ENCODE measurements around the gene FAM78A. TPM values are rescaled to one million over a fixed set of nuclear protein-coding genes. Genes with fewer than 3 reads are reported as not detected.
A peak's percentile ranks its signal among the peaks of the same experiment; 100 is the strongest.

FAM78A gene
- total and polyA plus RNA-seq, 2 of the 8 experiments (the other 6 are each of a cell fraction or from before 2014, with no cell fraction given) = 3.1 TPM

- 73% methylated on average over 5 of the region's 5 CpGs; no CpG with 5 or more reads in 1 of the 2 experiments for WGBS, 2 experiments (ENCODE audit: extremely low coverage in 1 of 2, insufficient coverage in 1 of 2, insufficient read length in 1 of 2, insufficient replicate concordance in 2 of 2, low coverage in 1 of 2, low lambda C conversion rate in 2 of 2, missing lambda C conversion rate in 1 of 2)
- no peak for FAIRE-seq
- ChIA-PET POLR2A (ENCODE audit: partially characterized antibody) (interaction anchor here (1.3 to 1.4 kb wide), 2 partner anchors 10 to 203 kb away, joined by 3 read pairs; partner anchors contain the start of gene PLPP7), CTCF (ENCODE audit: partially characterized antibody) (interaction anchor here (0.7 to 1.9 kb wide), 5 partner anchors 7 to 36 kb away, joined by 3 to 6 read pairs (median 4); partner anchors contain the start of gene PLPP7)
- no peak overlapping the region for H3K4ac ChIP-seq (replicated peaks; ENCODE audit: insufficient read length, low read depth, low read length)
- H4K8ac ChIP-seq (ENCODE audit: extremely low read depth, insufficient read depth, low read length) = no peak overlapping the region
- no peak overlapping the region for H3K4me3 ChIP-seq (ENCODE audit: extremely low read depth in 1 of 4, insufficient read depth in 2 of 4, low read depth in 3 of 4, low read length in 4 of 4)
- H3K79me2 ChIP-seq (ENCODE audit: control insufficient read depth in 1 of 2, insufficient read depth in 2 of 2, low read length in 2 of 2) = no peaks in the 10 kb centered on the region
- H3K4me2 ChIP-seq (ENCODE audit: insufficient read depth in 1 of 2, low read depth in 2 of 2, low read length in 2 of 2) = no peak overlapping the region
- no peaks in the 10 kb centered on the region for H3K36me3 ChIP-seq (ENCODE audit: control insufficient read depth in 2 of 4, insufficient read depth in 4 of 4, low read length in 3 of 4)
- no peaks in the 10 kb centered on the region for H4K20me1 ChIP-seq (replicated peaks in 1 of 2; ENCODE audit: control insufficient read depth in 1 of 2, insufficient read depth in 2 of 2, low read length in 2 of 2)
- H2BK15ac ChIP-seq (ENCODE audit: low read length) = 0 out of 2 replicates have a peak overlapping the region, but pooled peaks have one; percentile 61
- no peak overlapping the region for H4K91ac ChIP-seq (replicated peaks; ENCODE audit: insufficient read length, low read length)
- no peak overlapping the region for H3K18ac ChIP-seq (ENCODE audit: extremely low read depth, low read length)
- H2BK12ac ChIP-seq (ENCODE audit: low read depth, low read length) = no peak overlapping the region
- no peaks in the 10 kb centered on the region for H3K79me1 ChIP-seq (ENCODE audit: low read depth, low read length)
- no peak overlapping the region for H3K9ac ChIP-seq (replicated peaks in 1 of 4; ENCODE audit: extremely low read depth in 1 of 4, low read depth in 3 of 4, low read length in 3 of 4)
- no peaks in the 10 kb centered on the region for H3K27me3 ChIP-seq (replicated peaks in 1 of 4; ENCODE audit: control insufficient read depth in 3 of 4, extremely low read depth in 1 of 4, insufficient read depth in 3 of 4, low read length in 3 of 4)
- H3K56ac ChIP-seq (replicated peaks; ENCODE audit: insufficient read length, low read depth, low read length) = no peak overlapping the region
- peaks cover 0 to 5% (median 3%) of the 10 kb centered on the region in 4 experiments; a peak in 2 of 7 replicates for H3K4me1 ChIP-seq (replicated peaks in 1 of 4; ENCODE audit: control insufficient read depth in 3 of 4, insufficient read depth in 4 of 4, low read length in 3 of 4)
- no peak for DNase-seq (ENCODE audit: low read depth in 1 of 2, low spot score in 2 of 2)
- no peaks in the 10 kb centered on the region for H3K9me3 ChIP-seq (ENCODE audit: insufficient read depth in 2 of 2, low read depth in 1 of 2, low read length in 1 of 2)
- no peak for TF ChIP-seq POU5F1 (IDR thresholded peaks at IDR 0.05; ENCODE audit: low read depth, low read length)
- TF ChIP-seq SUZ12 (IDR thresholded peaks at IDR 0.05; ENCODE audit: low read length) = no peak
- no peak for TF ChIP-seq CREB1 (IDR thresholded peaks at IDR 0.05)
- TF ChIP-seq NRF1 (IDR thresholded peaks at IDR 0.05; ENCODE audit: low read depth, low read length) = no peak
- no peak overlapping the region for H2BK120ac ChIP-seq (replicated peaks; ENCODE audit: low read depth, low read length)
- no peak overlapping the region for H3K14ac ChIP-seq (ENCODE audit: insufficient read length)
- no peaks in the 10 kb centered on the region for H3K23me2 ChIP-seq (ENCODE audit: low read depth, low read length)
- H2BK5ac ChIP-seq (ENCODE audit: low read depth, low read length) = no peak overlapping the region
- no peak overlapping the region for H2BK20ac ChIP-seq (ENCODE audit: low read length)
- H4K5ac ChIP-seq (ENCODE audit: insufficient read length, low read depth, low read length) = no peak overlapping the region
- H3K23ac ChIP-seq (ENCODE audit: insufficient read length) = no peak overlapping the region
- no peak overlapping the region for H3K27ac ChIP-seq (ENCODE audit: low read depth, low read length)
- H2AK5ac ChIP-seq (ENCODE audit: low read depth, low read length) = no peak overlapping the region
- no peak overlapping the region for H2AFZ ChIP-seq (ENCODE audit: low read length)
Observed at GRCh38 chr9:131299961-131300347, 23.6 kb upstream of the FAM78A start.

Measured in H1 (cell line).